Transverse colon (tissue), 4 donors: ENCODE measurements around the gene PHF21B. TPM values are rescaled to one million over a fixed set of nuclear protein-coding genes. Genes with fewer than 3 reads are reported as not detected.

ENCODE experiments used
- DNase-seq: peaks from one replicate; pipeline ENCODE4 v3.0.0-alpha.2; 2019
- H3K27ac ChIP-seq, 4 donors: fragments of 200-600 bp; sonication (generic); 2 replicates each; pipeline ENCODE4 v1.5.1; 2016 to 2018; ENCODE audit warnings: inconsistent platforms in 4 of 4
- H3K27me3 ChIP-seq: fragments of 200-600 bp; sonication (generic); 2 replicates; pipeline ENCODE4 v1.5.1; 2017; ENCODE audit warnings: inconsistent platforms
- H3K36me3 ChIP-seq, 4 donors: fragments of 200-600 bp; sonication (generic); 2 replicates each; pipeline ENCODE4 v1.5.1; 2017 to 2019; ENCODE audit warnings: inconsistent platforms in 4 of 4
- H3K4me1 ChIP-seq, 4 donors: fragments of 200-600 bp; sonication (generic); 2 replicates each; pipeline ENCODE4 v1.5.1; 2017 to 2020; ENCODE audit warnings: inconsistent platforms in 4 of 4
- H3K4me3 ChIP-seq, 4 donors: fragments of 200-600 bp; sonication (generic); 1 replicate in 1 of 4; 2 replicates in 3 of 4; pipeline versions ENCODE4 v1.5.1 to v1.6.1; 2017 to 2019; ENCODE audit warnings: inconsistent platforms in 4 of 4
- H3K9me3 ChIP-seq, 2 donors: fragments of 200-600 bp; sonication (generic); 2 replicates each; pipeline ENCODE4 v1.5.1; 2017 to 2019; ENCODE audit warnings: inconsistent platforms in 2 of 2
- EP300 ChIP-seq: sonication (generic); formaldehyde crosslinking; IDR thresholded peaks from one replicate; pipeline ENCODE4 v1.6.1; 2017; ENCODE audit warnings: antibody characterized with exemption, low read depth
- POLR2A ChIP-seq: fragments of 450-650 bp; IDR thresholded peaks from one replicate; pipeline ENCODE4 v1.6.1; 2016; ENCODE audit warnings: antibody characterized with exemption, mild to moderate bottlenecking, moderate library complexity
- POLR2AphosphoS5 ChIP-seq, 3 donors: sonication (generic); formaldehyde crosslinking; IDR thresholded peaks; one replicate each; pipeline ENCODE4 v1.6.1; 2016; ENCODE audit warnings: antibody characterized with exemption in 3 of 3
- WGBS, 2 donors: methylation state at CpG; one replicate each; pipeline ENCODE4 v1.1.5; 2018; ENCODE audit warnings: low coverage in 1 of 2; 5-methylcytosine and 5-hydroxymethylcytosine counted together
- in situ Hi-C, 4 donors: fragments of 200-750 bp; cut with MboI; loops; one replicate each; pipeline versions ENCODE4 v1.15.0 to v1.15.1; 2017; ENCODE audit warnings: low sequenced_read_pairs in 3 of 4, low pct_ligation_motif_present in 1 of 4, low pct_unique_long_range_greater_than_20kb in 1 of 4
- intact Hi-C: fragments of 100-400 bp; cut with DNase I; formaldehyde crosslinking; loops from one replicate; pipeline ENCODE4 v1.15.1; 2023; ENCODE audit warnings: low total_unique reads
- total RNA-seq, 4 donors: library from RNA; depleted of rRNA; stranded (reverse); fragments of >200 nt; gene quantifications; one replicate each; pipeline ENCODE4 v1.1.0, GENCODE V29; 2016
- TF ChIP-seq, protein P1 (sequence below), 5 experiments: fragments of 200-600 bp in 3 of 5; fragments of 450-650 bp in 2 of 5; sonication (generic) in 3 of 5; IDR thresholded peaks; 1 replicate in 2 of 5; 2 replicates in 3 of 5; pipeline ENCODE4 v1.5.1; 2016 to 2017; ENCODE audit warnings: antibody characterized with exemption in 5 of 5, inconsistent platforms in 3 of 5, mild to moderate bottlenecking in 2 of 5, moderate library complexity in 1 of 5

The PHF21B gene
- total RNA-seq, 4 donors from 2014 or later = not detected

DNA sequence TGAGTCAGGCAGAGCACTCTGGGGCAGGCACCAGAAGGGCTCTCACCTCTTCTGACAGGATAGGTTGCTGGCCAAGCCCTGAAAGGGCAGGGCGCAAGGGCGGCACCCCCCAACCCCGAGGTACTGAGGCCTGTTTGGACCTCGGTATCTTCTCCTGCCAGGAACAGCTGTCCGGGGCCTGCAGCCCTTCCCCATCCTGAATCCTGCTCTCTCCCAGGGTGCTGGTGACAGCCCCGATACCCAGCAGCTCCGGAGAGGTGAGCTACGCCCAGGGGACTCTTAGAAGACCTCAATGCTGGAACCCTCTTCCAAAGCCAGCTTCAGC is 79.1 kb downstream of the PHF21B start:
- 82% methylated on average over 8 of the region's 8 CpGs; no CpG with 5 or more reads in 1 of the 2 donors for WGBS, 2 donors
- in situ Hi-C loops = no loop called here
- no peak overlapping the region for H3K27ac ChIP-seq
- no peak overlapping the region for H3K4me3 ChIP-seq
- TF ChIP-seq, protein P1, sequence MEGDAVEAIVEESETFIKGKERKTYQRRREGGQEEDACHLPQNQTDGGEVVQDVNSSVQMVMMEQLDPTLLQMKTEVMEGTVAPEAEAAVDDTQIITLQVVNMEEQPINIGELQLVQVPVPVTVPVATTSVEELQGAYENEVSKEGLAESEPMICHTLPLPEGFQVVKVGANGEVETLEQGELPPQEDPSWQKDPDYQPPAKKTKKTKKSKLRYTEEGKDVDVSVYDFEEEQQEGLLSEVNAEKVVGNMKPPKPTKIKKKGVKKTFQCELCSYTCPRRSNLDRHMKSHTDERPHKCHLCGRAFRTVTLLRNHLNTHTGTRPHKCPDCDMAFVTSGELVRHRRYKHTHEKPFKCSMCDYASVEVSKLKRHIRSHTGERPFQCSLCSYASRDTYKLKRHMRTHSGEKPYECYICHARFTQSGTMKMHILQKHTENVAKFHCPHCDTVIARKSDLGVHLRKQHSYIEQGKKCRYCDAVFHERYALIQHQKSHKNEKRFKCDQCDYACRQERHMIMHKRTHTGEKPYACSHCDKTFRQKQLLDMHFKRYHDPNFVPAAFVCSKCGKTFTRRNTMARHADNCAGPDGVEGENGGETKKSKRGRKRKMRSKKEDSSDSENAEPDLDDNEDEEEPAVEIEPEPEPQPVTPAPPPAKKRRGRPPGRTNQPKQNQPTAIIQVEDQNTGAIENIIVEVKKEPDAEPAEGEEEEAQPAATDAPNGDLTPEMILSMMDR (IDR thresholded peaks at IDR 0.05) = no peak
- TF ChIP-seq EP300 (no peak), POLR2A (no peak), POLR2AphosphoS5 (IDR thresholded peaks at IDR 0.05) (no peak)
- H3K9me3 ChIP-seq = no peaks in the 10 kb centered on the region
- H3K27me3 ChIP-seq = no peaks in the 10 kb centered on the region
- intact Hi-C loops = no loop called here
- no peak for DNase-seq
- no peaks in the 10 kb centered on the region for H3K36me3 ChIP-seq
- H3K4me1 ChIP-seq = no peaks in the 10 kb centered on the region

DNA sequence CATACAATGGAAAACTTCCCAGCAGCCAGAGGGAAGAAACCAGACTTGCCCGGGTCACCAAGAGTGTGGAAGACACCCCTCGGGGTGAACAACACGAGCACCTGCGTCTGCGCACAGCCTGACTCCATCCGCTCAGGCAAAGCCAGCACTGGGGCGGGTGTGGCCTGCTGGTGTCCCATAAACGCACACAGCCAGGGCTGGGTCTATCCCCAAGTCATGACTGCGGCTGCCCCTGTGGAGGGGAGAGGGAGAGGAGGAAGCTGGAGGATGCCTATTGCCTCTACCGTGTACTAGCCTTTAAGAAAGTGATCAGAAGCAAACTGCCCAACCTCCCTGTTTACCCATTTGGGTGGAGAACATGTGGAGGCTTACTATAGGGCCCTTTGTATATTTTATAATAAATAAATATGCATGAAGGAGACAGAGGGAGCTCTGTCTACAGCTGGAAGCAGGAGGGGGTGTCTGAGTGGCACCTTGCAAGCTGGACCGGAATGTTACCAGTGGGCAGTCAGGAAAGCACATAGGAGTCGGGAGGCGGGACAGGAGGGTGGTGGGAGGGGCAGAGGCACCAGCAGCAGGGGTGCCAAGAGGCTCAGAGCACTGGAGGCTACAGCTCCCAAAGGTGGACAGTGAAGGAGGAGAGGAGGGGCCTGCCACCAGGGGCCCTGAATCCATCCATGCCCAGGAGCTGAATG is 79.6 kb downstream of the PHF21B start:
- intact Hi-C loops = no loop called here
- H3K4me3 ChIP-seq = no peak overlapping the region
- in situ Hi-C loops = no loop called here
- H3K9me3 ChIP-seq = no peaks in the 10 kb centered on the region
- H3K4me1 ChIP-seq = no peaks in the 10 kb centered on the region
- 33 to 66% methylated on average over 6 to 13 of the region's 13 CpGs for WGBS, 2 donors
- H3K27ac ChIP-seq = no peak overlapping the region
- TF ChIP-seq EP300 = no peak
- no peak for TF ChIP-seq POLR2AphosphoS5 (IDR thresholded peaks at IDR 0.05)
- TF ChIP-seq POLR2A = no peak
- TF ChIP-seq, protein P1 (IDR thresholded peaks at IDR 0.05) = no peak
- H3K27me3 ChIP-seq = no peaks in the 10 kb centered on the region
- DNase-seq = no peak
- no peaks in the 10 kb centered on the region for H3K36me3 ChIP-seq

DNA sequence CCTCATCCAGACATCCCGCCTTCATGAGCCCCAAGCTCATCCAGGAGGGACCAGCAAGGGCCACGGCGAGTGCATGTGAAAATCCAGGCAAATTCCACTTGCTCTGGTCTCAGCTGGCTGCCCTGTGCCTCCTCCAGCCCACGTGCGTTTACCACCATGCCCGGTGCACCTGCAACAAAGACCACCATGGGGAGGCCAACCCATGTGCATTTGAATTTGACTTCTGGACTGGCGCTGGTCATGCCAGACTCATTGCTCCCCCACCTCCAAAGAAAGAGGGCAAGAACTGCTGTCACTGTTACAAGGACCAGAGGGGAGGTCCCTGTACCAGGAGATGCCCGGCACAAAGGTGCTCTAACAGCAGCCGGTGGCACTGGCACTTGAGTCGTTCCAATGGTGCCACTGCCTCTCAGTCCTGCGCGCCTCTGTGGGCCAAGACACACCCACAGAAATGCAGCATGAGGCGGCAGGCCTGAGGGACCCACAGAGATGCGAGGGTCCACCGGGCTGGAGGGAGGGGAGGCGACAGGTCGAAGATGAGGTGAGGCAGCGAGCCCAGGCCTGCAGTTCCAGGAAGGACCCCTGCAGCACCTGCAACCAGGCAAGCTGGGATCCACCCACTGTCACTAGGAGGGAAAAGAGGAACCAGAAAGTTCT is 80.3 kb downstream of the PHF21B start:
- 88 to 100% methylated on average over 1 to 18 of the region's 18 CpGs for WGBS, 2 donors
- no peak for DNase-seq
- intact Hi-C loops = no loop called here
- Histone ChIP-seq H3K27me3 (no peaks in the 10 kb centered on the region), H3K9me3 (no peaks in the 10 kb centered on the region), H3K4me1 (no peaks in the 10 kb centered on the region), H3K4me3 (no peak overlapping the region), H3K36me3 (no peaks in the 10 kb centered on the region), H3K27ac (no peak overlapping the region)
- in situ Hi-C loops = no loop called here
- no peak for TF ChIP-seq POLR2AphosphoS5 (IDR thresholded peaks at IDR 0.05)
- no peak for TF ChIP-seq POLR2A
- TF ChIP-seq, protein P1 (IDR thresholded peaks at IDR 0.05) = no peak
- no peak for TF ChIP-seq EP300

DNA sequence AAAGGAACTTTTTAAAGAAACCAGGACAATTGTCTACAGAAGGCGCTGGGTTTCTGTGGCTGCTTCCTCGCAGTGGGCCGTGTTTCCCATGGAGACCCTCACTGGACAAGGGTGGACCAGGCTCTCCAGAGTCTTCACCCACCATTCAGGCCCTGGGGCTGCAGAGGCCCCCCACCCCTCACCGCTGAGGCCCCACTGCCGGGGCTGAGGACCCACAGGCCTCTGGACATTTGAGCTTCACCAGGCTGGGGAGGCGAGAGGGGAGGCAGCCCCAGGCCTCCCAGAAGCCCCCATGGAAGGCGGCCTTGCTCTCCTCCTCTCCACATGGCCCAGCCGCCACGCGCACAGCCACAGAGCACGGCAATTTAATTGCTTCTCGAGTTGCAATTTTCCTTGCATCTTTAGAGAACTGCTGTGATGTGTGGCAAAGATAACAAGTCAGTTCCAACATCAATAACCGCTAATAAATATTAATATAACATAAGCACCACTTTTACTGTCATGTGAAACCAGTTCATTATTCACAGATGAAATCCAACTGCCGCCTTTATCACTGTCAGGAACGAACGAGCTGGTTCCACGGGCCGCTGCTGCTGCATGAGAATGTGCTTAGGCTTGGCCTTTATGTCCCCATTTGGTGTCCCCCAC is 81.0 kb downstream of the PHF21B start:
- WGBS, 2 donors = 86 to 89% methylated on average over 6 to 18 of the region's 18 CpGs
- in situ Hi-C loops (no loop called here), intact Hi-C loops (no loop called here)
- no peak overlapping the region for H3K27ac ChIP-seq
- no peaks in the 10 kb centered on the region for H3K4me1 ChIP-seq
- no peaks in the 10 kb centered on the region for H3K27me3 ChIP-seq
- DNase-seq = no peak
- no peaks in the 10 kb centered on the region for H3K9me3 ChIP-seq
- H3K36me3 ChIP-seq = no peaks in the 10 kb centered on the region
- H3K4me3 ChIP-seq = no peak overlapping the region
- no peak for TF ChIP-seq POLR2A
- TF ChIP-seq, protein P1 (IDR thresholded peaks at IDR 0.05) = no peak
- TF ChIP-seq EP300 = no peak
- no peak for TF ChIP-seq POLR2AphosphoS5 (IDR thresholded peaks at IDR 0.05)
